ENCODE results near the gene FERMT3.

FERMT3 gene

DNA sequence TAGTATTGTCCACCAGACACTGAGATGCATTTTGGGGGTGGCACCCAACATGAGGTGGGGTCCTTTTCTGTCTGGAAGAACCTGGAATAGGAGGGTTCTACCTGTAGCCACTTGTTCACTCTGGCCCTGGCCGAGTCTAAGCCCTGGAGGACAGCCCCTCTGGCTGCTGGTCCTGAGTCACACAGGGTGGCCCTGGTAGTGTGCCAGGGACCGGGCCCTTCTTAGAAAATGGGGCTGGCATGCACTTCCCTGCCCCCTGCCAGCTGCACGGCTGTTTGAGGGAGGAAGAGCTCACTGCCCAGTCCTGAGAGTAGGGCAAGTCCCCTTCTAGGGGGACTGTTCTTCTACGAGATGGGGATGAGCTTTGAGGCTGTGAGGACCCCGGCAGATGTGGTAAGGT lies 47.0 kb downstream of the FERMT3 start:
- H3K27ac ChIP-seq = peak overlapping the region in 1 of 21 experiments; percentile 87
- H3K4me3 ChIP-seq = no peak overlapping the region

DNA sequence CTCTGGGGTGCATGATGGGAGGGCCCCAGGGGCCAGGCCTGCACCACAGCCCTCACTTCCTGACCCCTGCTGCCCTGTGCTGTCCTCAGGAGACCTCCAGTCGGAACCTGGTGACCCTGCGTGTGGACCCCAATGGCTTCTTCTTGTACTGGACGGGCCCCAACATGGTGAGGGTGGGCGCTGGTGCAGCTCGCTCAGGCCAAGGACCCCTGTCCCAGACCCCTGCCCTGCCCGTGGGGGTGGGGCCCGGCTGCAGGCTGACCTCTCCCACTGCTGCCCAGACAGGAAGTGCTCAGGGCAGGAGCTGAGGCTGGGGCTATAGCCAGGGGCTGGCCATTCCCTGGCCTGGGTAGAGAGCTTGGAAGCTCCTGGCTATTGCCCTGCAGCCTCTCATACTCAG lies 47.8 kb downstream of the FERMT3 start:
- H3K27ac ChIP-seq = peak overlapping the region in 1 of 21 experiments; percentile 87
- H3K4me3 ChIP-seq = no peak overlapping the region

- no peak overlapping the region for H3K4me3 ChIP-seq
Measured at GRCh38 chr11:64255135-64256128, 48.9 kb downstream of the FERMT3 start.

DNA sequence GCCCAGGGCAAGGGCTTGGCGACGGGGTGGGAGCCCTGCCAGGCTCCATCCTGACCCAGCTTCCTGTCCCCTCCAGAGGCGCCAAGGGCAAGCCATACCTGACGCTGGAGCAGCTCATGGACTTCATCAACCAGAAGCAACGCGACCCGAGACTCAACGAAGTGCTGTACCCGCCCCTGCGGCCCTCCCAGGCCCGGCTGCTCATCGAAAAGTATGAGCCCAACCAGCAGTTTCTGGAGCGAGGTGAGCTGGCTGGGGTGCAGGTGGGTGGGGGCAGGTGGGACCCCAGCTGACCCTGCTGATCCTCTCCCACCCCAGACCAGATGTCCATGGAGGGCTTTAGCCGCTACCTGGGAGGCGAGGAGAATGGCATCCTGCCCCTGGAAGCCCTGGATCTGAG lies 49.8 kb downstream of the FERMT3 start:
- no peak overlapping the region for H3K4me3 ChIP-seq
- H3K27ac ChIP-seq = no peak overlapping the region

More at GRCh38 chr11:64255135-64256128, 48.9 kb downstream of the FERMT3 start:
- H3K27ac ChIP-seq = no peak overlapping the region

- Histone ChIP-seq H3K27ac (no peak overlapping the region), H3K4me3 (no peak overlapping the region)
Measured at GRCh38 chr11:64258356-64258755, 51.8 kb downstream of the FERMT3 start.

DNA sequence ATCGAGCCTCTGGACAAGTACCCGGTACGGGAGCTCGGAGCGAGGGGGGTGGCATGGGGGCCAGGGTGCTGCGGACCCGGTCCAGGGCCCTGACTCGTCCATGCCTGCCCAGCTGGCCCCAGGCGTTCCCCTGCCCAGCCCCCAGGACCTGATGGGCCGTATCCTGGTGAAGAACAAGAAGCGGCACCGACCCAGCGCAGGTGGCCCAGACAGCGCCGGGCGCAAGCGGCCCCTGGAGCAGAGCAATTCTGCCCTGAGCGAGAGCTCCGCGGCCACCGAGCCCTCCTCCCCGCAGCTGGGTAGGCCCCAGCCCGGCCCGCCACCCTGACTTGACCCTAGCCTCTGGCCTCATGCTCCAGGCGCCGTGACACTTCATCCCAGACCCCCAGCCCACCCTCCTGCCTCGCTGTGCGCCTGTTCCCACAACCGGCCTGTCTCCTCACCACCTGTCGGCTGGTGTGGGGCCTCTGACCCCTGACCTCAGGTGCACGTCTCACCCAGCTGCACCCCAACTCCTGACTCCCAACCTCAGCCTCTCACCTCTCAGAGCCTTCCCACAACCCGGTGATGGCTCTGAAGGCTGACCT lies 52.5 kb downstream of the FERMT3 start:
- Histone ChIP-seq H3K4me3 (no peak overlapping the region), H3K27ac (no peak overlapping the region)

DNA sequence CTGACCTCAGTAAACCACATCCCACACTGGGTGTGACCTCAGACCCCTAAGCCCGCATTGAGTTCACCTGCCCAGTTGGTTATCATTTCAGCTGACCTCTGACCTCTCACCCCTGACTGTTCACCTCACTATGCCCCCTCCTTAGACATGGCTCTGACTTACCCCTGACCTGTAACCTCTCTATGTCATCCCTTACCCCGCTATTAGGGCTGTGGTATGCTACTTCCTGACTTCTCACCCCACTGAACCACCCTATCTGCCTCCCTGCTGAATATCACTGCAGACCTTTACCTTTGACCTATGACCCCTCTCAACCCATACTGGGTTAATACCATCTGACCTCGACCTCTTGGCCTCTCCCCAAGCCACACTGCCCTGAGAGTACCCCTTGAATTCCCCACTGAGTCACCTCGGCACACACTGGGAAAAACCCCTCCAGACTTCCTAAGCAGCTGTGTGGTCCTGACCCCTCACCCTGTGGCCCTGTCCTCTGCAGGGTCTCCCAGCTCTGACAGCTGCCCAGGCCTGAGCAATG lies 53.1 kb downstream of the FERMT3 start:
- Histone ChIP-seq H3K4me3 (no peak overlapping the region), H3K27ac (no peak overlapping the region)

GRCh38 chr11:64260147-64260708 lies 53.7 kb downstream of the FERMT3 start:
- Histone ChIP-seq H3K27ac (no peak overlapping the region), H3K4me3 (no peak overlapping the region)

DNA sequence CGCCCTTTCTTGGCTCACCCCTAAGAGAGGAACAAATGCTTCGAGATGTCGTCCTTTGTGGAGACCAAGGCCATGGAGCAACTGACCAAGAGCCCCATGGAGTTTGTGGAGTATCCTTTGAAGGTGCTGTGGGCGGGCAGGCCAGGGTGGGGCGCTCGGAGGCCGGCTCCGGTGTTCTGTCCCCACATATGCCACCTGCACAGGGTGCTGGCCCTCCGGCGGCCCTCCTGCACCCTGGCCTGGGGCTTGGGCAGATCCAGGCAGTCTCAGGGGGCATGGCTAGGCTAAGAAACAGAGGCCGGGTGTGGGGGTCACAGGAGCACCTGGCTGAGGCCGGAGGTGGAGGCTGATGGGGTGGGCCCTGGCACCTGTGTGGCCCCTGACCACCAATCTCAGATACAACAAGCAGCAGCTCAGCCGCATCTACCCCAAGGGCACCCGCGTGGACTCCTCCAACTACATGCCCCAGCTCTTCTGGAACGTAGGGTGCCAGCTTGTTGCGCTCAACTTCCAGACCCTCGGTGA lies 55.1 kb downstream of the FERMT3 start:
- Histone ChIP-seq H3K4me3 (no peak overlapping the region), H3K27ac (no peak overlapping the region)

DNA sequence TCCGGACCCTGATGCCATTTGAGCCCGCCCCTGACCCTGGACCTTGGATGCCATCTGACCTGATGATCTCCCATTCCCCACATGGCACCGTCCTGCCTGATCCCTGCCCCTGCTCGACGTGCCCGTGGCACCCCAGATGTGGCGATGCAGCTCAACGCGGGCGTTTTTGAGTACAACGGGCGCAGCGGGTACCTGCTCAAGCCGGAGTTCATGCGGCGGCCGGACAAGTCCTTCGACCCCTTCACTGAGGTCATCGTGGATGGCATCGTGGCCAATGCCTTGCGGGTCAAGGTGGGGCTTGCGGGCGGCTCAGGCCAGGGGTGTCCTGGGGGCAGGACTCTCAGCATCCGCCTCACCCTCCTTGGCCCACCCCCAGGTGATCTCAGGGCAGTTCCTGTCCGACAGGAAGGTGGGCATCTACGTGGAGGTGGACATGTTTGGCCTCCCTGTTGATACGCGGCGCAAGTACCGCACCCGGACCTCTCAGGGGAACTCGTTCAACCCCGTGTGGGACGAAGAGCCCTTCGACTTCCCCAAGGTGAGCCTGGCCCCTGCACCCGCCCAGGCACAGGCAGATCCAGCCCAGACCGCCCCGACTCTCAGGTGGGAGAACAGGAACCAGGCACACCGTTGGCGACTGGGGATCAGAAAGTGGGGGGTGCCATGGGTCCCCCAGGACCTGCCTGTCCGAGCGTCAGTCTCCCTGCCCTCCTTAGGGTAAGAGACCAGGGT lies 55.9 kb downstream of the FERMT3 start:
- Histone ChIP-seq H3K27ac (no peak overlapping the region), H3K4me3 (no peak overlapping the region)

DNA sequence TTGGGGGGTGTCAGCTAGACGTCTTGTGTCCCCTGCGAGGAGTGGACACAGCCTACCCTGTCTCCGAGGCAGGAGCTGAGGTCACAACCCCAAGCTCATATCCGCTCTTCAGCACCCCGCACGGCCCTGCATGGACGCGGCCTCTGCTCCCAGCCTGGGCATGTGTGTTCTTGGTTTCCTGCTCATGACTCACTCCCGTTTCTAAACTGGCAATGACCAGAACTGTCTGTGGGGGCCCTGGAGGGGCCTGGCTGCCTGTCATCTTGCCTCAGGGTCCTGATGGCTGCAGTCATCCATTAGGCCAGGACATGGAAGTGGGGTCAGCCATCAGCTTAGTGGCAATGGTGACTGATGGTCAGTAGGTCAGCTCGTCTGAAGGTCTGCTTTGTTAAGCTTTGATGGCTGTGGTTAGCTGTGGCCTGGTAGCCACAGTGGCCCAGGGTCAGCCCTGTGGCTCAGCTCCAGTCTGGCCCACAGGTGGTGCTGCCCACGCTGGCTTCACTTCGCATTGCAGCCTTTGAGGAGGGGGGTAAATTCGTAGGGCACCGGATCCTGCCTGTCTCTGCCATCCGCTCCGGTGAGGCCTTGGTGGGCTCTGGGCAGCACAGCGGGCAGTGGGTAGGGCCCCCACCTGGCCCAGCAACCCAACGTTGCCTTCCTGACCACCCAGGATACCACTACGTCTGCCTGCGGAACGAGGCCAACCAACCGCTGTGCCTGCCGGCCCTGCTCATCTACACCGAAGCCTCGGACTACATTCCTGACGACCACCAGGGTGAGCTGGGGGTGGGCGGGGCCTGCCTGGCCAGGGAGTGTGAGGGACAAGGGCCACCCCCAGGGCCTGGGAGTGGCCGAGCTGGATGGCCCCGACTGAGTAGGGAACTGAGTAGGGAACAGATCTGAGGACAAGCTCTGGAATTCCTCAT lies 56.8 kb downstream of the FERMT3 start:
- peak overlapping the region in 1 of 21 experiments; percentile 18 for H3K27ac ChIP-seq
- H3K4me3 ChIP-seq = no peak overlapping the region

DNA sequence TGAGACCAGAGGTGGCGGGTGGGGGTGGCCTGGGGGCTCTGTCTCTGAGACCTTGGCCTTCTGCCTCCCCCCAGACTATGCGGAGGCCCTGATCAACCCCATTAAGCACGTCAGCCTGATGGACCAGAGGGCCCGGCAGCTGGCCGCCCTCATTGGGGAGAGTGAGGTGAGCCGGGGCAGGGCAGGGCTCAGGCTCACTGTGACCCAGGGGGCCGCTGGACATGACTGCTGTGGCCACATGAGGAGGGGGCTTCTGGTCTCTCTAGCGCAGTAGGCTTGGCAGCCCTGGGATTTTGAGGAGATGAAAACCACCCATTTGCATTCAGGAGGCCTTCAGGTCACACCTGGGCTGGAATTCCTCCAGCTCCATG lies 57.4 kb downstream of the FERMT3 start:
- Histone ChIP-seq H3K4me3 (no peak overlapping the region), H3K27ac (peak overlapping the region in 1 of 21 experiments; percentile 18)

DNA sequence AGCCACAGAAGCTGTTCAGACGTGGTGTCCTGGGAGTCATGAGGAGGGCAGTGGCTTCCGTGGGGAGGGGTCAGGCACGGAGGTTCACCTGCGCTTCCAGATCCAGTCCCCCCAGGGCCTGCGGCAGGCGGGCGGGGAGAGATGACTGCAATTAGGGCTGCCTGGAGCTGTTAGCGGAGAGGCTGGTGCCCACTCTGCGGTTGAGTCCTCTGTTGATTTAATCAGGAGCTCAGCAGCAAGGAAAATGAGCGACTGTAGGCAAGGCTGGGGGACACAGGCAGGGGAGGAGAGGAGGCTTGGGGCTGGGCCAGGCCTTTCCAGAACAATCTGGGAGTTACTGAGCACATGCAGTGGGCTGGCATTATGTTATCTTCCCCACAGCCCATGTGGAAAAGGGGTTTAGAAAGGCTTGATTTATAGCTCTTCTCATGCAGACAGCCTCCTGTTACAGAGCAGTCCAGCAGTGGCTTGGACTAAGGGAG lies 57.9 kb downstream of the FERMT3 start:
- H3K27ac ChIP-seq = no peak overlapping the region
- H3K4me3 ChIP-seq = no peak overlapping the region

GRCh38 chr11:64265176-64266160 lies 58.9 kb downstream of the FERMT3 start:
- Histone ChIP-seq H3K27ac (no peak overlapping the region), H3K4me3 (no peak overlapping the region)

DNA sequence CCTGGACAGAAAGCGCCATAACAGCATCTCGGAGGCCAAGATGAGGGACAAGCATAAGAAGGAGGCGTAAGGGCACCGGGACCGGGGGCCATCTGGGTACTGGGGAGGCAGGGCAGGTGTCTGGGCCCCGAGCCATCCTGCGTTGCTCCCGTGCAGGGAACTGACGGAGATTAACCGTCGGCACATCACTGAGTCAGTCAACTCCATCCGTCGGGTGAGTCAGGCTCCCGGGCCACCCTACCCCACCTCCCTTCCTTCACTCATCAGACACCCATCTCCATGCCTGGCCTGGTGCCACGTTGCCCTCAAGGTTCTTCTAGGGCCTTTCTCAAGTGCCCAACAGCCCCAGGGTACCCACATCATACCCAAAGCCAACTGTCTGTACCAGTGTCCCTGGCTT lies 59.8 kb downstream of the FERMT3 start:
- no peak overlapping the region for H3K4me3 ChIP-seq
- H3K27ac ChIP-seq = peak overlapping the region in 4 of 21 experiments; percentile 17 to 98 (median 89)

GRCh38 chr11:64267207-64267945 lies 60.9 kb downstream of the FERMT3 start:
- Histone ChIP-seq H3K4me3 (no peak overlapping the region), H3K27ac (peak overlapping the region in 19 of 21 experiments; percentile 37 to 100 (median 97))
